Mesothelial cell of epicardium (in vitro differentiated cells): ENCODE data around the gene CFI. TPM values are rescaled to one million over a fixed set of nuclear protein-coding genes. Genes with fewer than 3 reads are reported as not detected.

Source experiments
- DNase-seq, 2 experiments: peaks; one replicate each; pipeline ENCODE4 v3.0.0; 2021; ENCODE audit warnings: low spot score in 2 of 2; ENCODE audit not compliant: unreplicated experiment in 2 of 2
- H3K27ac Mint-ChIP-seq: 2 replicates; pipeline ENCODE4 v1.8.0; 2021; ENCODE audit warnings: mixed read lengths
- H3K27me3 Mint-ChIP-seq: 2 replicates; pipeline ENCODE4 v1.8.0; 2021; ENCODE audit warnings: low read depth, mixed read lengths
- H3K36me3 Mint-ChIP-seq: 2 replicates; pipeline ENCODE4 v1.8.0; 2021; ENCODE audit warnings: mixed read lengths
- H3K4me1 Mint-ChIP-seq: 2 replicates; pipeline ENCODE4 v1.8.0; 2021; ENCODE audit warnings: mixed read lengths
- H3K4me3 Mint-ChIP-seq: 2 replicates; pipeline ENCODE4 v1.8.0; 2021; ENCODE audit warnings: mild to moderate bottlenecking, moderate library complexity, mixed read lengths
- H3K9me3 Mint-ChIP-seq: 2 replicates; pipeline ENCODE4 v1.8.0; 2021; ENCODE audit warnings: mixed read lengths
- total RNA-seq: library from RNA; stranded (reverse); gene quantifications from 3 replicates; pipeline ENCODE4 v1.2.1, GENCODE V29; 2021
- TF ChIP-seq, protein P1 (sequence below): fragments of 200-600 bp; sonication (generic); IDR thresholded peaks from one replicate; pipeline ENCODE4 v1.5.0; 2021; ENCODE audit warnings: antibody characterized with exemption; ENCODE audit not compliant: unreplicated experiment

Gene CFI
- total RNA-seq, 1 donor from 2014 or later, result 506 TPM

DNA sequence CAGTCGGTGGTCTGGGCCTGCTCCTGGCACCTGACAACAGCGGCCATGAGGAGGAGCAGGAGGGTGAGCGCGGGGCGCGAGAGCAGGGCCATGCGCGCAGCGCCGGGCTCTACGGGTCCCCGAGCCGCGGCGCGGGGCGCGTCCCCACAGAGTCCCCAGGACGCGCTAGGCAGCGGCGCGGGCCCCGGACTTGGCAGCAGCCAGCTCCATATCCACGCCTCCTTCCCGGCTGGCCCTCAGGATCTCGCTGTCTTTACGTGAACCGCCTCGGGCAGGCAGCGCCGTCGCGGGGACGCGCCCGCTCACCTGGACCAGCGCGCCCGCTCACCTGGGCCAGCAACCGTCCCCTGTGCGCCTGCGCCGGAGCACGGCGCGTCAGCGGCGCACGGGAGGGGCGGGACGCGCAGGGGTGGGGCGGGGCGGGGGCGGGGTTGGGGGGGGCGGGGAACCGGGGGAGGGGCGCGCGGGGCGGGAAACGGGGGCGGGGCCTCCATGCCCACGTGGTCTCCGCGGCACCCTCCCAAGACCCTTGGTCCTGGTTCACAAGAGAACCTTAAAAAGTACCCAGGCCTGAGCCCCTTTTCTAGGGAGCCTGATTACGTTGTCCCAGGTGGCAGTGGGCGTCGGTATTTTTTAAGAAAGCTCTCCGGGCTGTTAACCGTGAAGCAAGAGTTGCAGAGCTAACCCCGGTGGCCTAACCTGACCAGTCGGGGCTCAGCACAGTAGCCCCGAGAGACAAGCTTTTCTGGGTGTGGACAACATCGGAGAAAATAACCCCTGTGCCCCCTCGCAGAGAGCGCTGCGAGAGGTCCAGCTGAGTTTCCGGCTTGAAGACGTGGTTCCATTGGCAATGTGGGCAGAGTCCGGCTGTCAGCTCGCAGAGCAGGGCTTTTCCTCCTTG, 71.8 kb downstream of the CFI start, which contains the start of gene PLA2G12A:
PLA2G12A (minus strand) TSS at position 353 of the 901 bp plus-strand sequence; CDS start at position 92, 261 bp downstream.
- peaks cover 18% of the 10 kb centered on the region for H3K36me3 Mint-ChIP-seq
- peak within 1 kb of the TSS; percentile 90 for H3K4me3 Mint-ChIP-seq
- TF ChIP-seq, protein P1, sequence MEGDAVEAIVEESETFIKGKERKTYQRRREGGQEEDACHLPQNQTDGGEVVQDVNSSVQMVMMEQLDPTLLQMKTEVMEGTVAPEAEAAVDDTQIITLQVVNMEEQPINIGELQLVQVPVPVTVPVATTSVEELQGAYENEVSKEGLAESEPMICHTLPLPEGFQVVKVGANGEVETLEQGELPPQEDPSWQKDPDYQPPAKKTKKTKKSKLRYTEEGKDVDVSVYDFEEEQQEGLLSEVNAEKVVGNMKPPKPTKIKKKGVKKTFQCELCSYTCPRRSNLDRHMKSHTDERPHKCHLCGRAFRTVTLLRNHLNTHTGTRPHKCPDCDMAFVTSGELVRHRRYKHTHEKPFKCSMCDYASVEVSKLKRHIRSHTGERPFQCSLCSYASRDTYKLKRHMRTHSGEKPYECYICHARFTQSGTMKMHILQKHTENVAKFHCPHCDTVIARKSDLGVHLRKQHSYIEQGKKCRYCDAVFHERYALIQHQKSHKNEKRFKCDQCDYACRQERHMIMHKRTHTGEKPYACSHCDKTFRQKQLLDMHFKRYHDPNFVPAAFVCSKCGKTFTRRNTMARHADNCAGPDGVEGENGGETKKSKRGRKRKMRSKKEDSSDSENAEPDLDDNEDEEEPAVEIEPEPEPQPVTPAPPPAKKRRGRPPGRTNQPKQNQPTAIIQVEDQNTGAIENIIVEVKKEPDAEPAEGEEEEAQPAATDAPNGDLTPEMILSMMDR, result no peak
- peak within 1 kb of the TSS; percentile 97 for H3K27ac Mint-ChIP-seq
- peaks cover 27% of the 10 kb centered on the region for H3K4me1 Mint-ChIP-seq
- peak; percentile 71 to 86 for DNase-seq
- H3K9me3 Mint-ChIP-seq, result no peaks in the 10 kb centered on the region
- no peaks in the 10 kb centered on the region for H3K27me3 Mint-ChIP-seq

DNA sequence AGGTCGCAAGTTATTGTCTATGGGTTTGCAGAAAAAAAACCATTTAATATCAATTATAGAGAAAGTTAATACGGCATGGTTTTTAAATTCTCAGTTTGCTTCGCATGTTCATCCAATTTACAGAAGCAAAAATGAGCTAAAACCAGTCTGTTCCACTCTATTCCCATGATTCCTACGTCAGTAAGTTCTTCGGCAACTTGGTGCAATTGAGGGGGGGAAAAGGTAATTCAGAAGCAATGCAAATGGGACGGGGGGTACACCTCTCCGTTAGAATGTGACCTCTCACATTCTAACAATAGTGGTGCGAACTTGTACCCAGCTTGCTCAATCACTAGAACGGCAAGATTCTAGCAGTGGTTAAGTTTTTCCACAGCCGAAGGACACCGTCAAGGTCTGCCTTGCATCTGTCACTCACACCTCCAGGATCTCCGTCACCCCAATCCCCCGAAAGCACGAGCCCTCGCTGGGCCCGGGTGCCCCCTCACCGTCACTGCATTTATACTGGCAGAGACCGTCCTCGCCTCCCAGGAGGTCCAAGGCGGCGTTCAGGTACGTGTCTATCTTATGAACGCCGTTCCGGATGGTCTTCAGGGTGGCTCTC, 72.6 kb downstream of the CFI start:
- no peaks in the 10 kb centered on the region for H3K27me3 Mint-ChIP-seq
- H3K36me3 Mint-ChIP-seq, result peaks cover 19% of the 10 kb centered on the region
- H3K4me1 Mint-ChIP-seq, result peaks cover 27% of the 10 kb centered on the region
- H3K4me3 Mint-ChIP-seq, result peak overlapping the region; percentile 90
- no peaks in the 10 kb centered on the region for H3K9me3 Mint-ChIP-seq
- peak overlapping the region; percentile 97 for H3K27ac Mint-ChIP-seq
- no peak for DNase-seq
- TF ChIP-seq, protein P1, result no peak

DNA sequence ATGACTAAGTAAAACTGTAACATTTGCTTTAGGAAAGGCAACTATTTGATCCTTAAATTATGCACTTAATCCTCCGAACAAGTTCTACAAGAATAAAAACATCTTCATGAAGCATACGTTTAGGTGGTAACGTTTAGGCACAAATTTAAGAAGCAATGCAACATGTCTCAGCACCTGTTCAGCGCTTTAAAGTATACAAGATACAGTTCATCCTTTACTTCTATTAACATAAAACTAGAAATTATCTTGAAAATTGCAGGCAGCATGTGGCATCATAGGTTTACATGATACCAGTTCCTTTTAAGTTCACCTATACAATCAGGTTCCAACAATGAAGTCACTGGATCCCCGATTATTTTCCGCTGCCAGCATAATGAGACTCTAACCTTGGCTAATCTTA, 73.4 kb downstream of the CFI start:
- H3K4me1 Mint-ChIP-seq, result peaks cover 27% of the 10 kb centered on the region
- TF ChIP-seq, protein P1, result no peak
- H3K4me3 Mint-ChIP-seq, result peak overlapping the region; percentile 90
- peak overlapping the region; percentile 97 for H3K27ac Mint-ChIP-seq
- peaks cover 16% of the 10 kb centered on the region for H3K36me3 Mint-ChIP-seq
- H3K9me3 Mint-ChIP-seq, result no peaks in the 10 kb centered on the region
- H3K27me3 Mint-ChIP-seq, result no peaks in the 10 kb centered on the region
- DNase-seq, result no peak

DNA sequence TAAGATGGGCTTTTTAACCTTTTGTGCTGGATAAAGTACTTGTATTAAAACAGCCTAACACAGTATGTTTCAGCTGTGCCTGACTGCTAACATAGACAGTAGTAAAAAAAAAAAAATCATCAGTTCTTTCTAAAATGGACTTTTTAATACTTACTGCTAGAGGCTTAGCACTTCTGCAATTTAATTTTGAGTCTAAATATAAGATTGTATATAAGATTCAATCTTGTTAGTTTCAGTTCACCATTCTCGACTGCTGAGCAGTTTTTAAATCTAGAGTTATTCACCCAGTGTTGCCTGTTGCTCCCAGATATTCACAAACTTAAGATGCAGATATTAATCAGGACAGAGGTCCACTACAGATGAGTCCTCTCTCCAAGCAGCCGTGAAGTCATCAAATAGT, 78.7 kb downstream of the CFI start:
- Mint-ChIP-seq H3K27me3 (no peaks in the 10 kb centered on the region), H3K4me1 (peaks cover 23% of the 10 kb centered on the region), H3K9me3 (peaks cover 12% of the 10 kb centered on the region), H3K27ac (no peak overlapping the region), H3K4me3 (no peak overlapping the region), H3K36me3 (peaks cover 24% of the 10 kb centered on the region)
- TF ChIP-seq, protein P1, result no peak
- DNase-seq, result no peak

DNA sequence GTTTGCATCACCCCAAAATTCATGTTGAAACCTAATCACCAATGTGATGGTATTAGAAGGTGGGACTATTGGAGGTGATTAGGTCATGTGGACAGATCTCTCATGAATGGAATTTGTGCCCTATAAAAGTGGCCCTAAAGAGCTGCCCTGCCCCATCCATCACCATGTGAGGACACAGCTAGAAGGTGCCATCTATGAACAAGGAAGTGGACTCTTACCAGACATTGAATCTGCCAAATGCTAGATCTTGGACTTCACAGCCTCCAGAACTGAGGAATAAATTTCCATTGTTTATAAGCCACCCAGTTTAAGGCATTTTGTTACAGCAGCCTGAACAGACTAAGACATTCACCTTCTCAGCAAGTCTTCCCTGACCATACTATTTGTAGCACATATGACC, 79.4 kb downstream of the CFI start:
- no peak overlapping the region for H3K27ac Mint-ChIP-seq
- H3K4me3 Mint-ChIP-seq, result no peak overlapping the region
- H3K27me3 Mint-ChIP-seq, result no peaks in the 10 kb centered on the region
- peaks cover 12% of the 10 kb centered on the region for H3K9me3 Mint-ChIP-seq
- H3K36me3 Mint-ChIP-seq, result peaks cover 30% of the 10 kb centered on the region
- DNase-seq, result no peak
- peaks cover 19% of the 10 kb centered on the region for H3K4me1 Mint-ChIP-seq
- TF ChIP-seq, protein P1, result no peak
